K562 (cell line): ENCODE data around the gene CACNA2D2. TPM values are rescaled to one million over a fixed set of nuclear protein-coding genes. Genes with fewer than 3 reads are reported as not detected.

Source experiments
- ATAC-seq: fragments of 200-7000 bp; cut with Tn5 transposase; 3 replicates; pipeline ENCODE4 v1.9.1; 2020; ENCODE audit warnings: moderate library complexity
- BruUV-seq: library from RNA; stranded (reverse); fragments of 400-500 nt; replicated peaks from 2 replicates; lab custom pipeline; 2021; lab: Mats Ljungman, UMichigan
- CTCF ChIA-PET: fragments of 300-600 bp; formaldehyde crosslinking; extraction: SDS; loops from one replicate; lab custom pipeline; 2021; ENCODE audit warnings: low intra/inter-chr PET ratio; lab: Yijun Ruan, JAX
- POLR2A ChIA-PET: fragments of 300-600, 350-650 bp; sonication (Branson Sonifier 250); formaldehyde crosslinking; extraction: SDS; loops from one replicate; lab custom pipeline; 2021; ENCODE audit warnings: antibody characterized with exemption, inconsistent platforms; lab: Yijun Ruan, JAX
- DNase-seq, 4 experiments: peaks; one replicate each; pipeline versions ENCODE4 v3.0.0 to v3.0.0-alpha.2; 2011 to 2018; ENCODE audit warnings: low spot score in 3 of 4, mixed read lengths in 3 of 4; ENCODE audit errors: extremely low read depth in 1 of 4
- FAIRE-seq: peaks from 2 replicates; lab custom pipeline; 2011; peaks lifted over from hg19 to GRCh38; lab: Jason Lieb, UNC
- H2AFZ ChIP-seq: 2 replicates; pipeline ENCODE4 v1.6.0; 2011; ENCODE audit warnings: low read depth, low read length, control low read depth, inconsistent platforms
- H3K27ac ChIP-seq: fragments of 200-600 bp; 3 replicates; pipeline ENCODE4 v1.8.0; 2011; ENCODE audit warnings: low read depth, mild to moderate bottlenecking, control low read depth, inconsistent platforms, low read length, moderate library complexity, mixed read lengths; ENCODE audit errors: extremely low read depth
- H3K27me3 ChIP-seq, 2 experiments: fragments of 300-600 bp in 1 of 2; 2 replicates in 1 of 2; 3 replicates in 1 of 2; pipeline versions ENCODE4 v1.6.0 to v1.8.0; 2011; ENCODE audit warnings: inconsistent platforms in 2 of 2, low read length in 2 of 2, mild to moderate bottlenecking in 1 of 2, mixed read lengths in 1 of 2, moderate library complexity in 1 of 2; ENCODE audit not compliant: control insufficient read depth in 2 of 2, insufficient read depth in 2 of 2
- H3K36me3 ChIP-seq: fragments of 300-600 bp; 3 replicates; pipeline ENCODE4 v1.8.0; 2011; ENCODE audit warnings: mild to moderate bottlenecking, low read length, inconsistent platforms; ENCODE audit not compliant: control insufficient read depth, insufficient read depth
- H3K4me1 ChIP-seq, 2 experiments: fragments of 200-600 bp in 1 of 2; replicated peaks in 1 of 2; 2 replicates in 1 of 2; 3 replicates in 1 of 2; pipeline versions ENCODE4 v1.5.1 to v1.8.0; 2011; ENCODE audit warnings: inconsistent platforms in 2 of 2, low read length in 2 of 2, mild to moderate bottlenecking in 1 of 2, mixed read lengths in 1 of 2, moderate library complexity in 1 of 2; ENCODE audit not compliant: control insufficient read depth in 2 of 2, insufficient read depth in 2 of 2
- H3K4me2 ChIP-seq: 2 replicates; pipeline ENCODE4 v1.6.1; 2011; ENCODE audit warnings: low read length, control low read depth, inconsistent platforms, mixed read lengths; ENCODE audit not compliant: insufficient read depth
- H3K4me3 ChIP-seq: fragments of 200-600 bp; sonication (generic), shearing (Covaris generic); 2 replicates; pipeline ENCODE4 v1.5.1; 2016; ENCODE audit warnings: control low read depth, inconsistent platforms
- H3K79me2 ChIP-seq: fragments of 200-600 bp; 3 replicates; pipeline ENCODE4 v1.8.0; 2011; ENCODE audit warnings: low read length, inconsistent platforms; ENCODE audit not compliant: control insufficient read depth, insufficient read depth
- H3K9ac ChIP-seq, 2 experiments: 2 replicates each; pipeline versions ENCODE4 v1.6.0 to v1.6.1; 2011; ENCODE audit warnings: low read depth in 2 of 2, low read length in 2 of 2, control low read depth in 1 of 2, inconsistent platforms in 1 of 2, mild to moderate bottlenecking in 1 of 2, mixed read lengths in 1 of 2; ENCODE audit not compliant: insufficient read depth in 1 of 2
- H3K9me1 ChIP-seq: one replicate; pipeline ENCODE4 v1.6.0; 2011; ENCODE audit warnings: inconsistent platforms, mild to moderate bottlenecking, low read length, moderate library complexity; ENCODE audit not compliant: control insufficient read depth, insufficient read depth
- H3K9me3 ChIP-seq: replicated peaks from 2 replicates; pipeline ENCODE4 v1.5.1; 2011; ENCODE audit warnings: low read depth, low read length, inconsistent platforms; ENCODE audit not compliant: control insufficient read depth, insufficient read depth
- H4K20me1 ChIP-seq: replicated peaks from 2 replicates; pipeline ENCODE4 v1.6.1; 2011; ENCODE audit warnings: low read length, inconsistent platforms, mixed read lengths; ENCODE audit not compliant: control insufficient read depth, insufficient read depth
- CCAR2 ChIP-seq: fragments of 200-400 bp; formaldehyde crosslinking; IDR thresholded peaks from 2 replicates; pipeline ENCODE4 v1.6.1; 2017; ENCODE audit warnings: mild to moderate bottlenecking, low read depth, low read length
- CTCFL ChIP-seq: IDR thresholded peaks from 2 replicates; pipeline ENCODE4 v1.6.1; 2011; ENCODE audit warnings: borderline replicate concordance, low read depth, mild to moderate bottlenecking, moderate library complexity, low read length; ENCODE audit not compliant: insufficient read depth, poor library complexity, severe bottlenecking
- EP300 ChIP-seq: IDR thresholded peaks from 2 replicates; pipeline ENCODE4 v1.6.1; 2012; ENCODE audit warnings: low read length, improper control_type of control experiment
- FOS ChIP-seq: IDR thresholded peaks from 3 replicates; pipeline ENCODE4 v1.6.1; 2011; ENCODE audit not compliant: insufficient read length; ENCODE audit errors: extremely low read depth
- NFE2 ChIP-seq: IDR thresholded peaks from 2 replicates; pipeline ENCODE4 v1.6.1; 2014; ENCODE audit warnings: antibody characterized with exemption, low read depth
- PHTF2 ChIP-seq: fragments of 250-450 bp; sonication (Bioruptor Pico); IDR thresholded peaks from 2 replicates; pipeline ENCODE4 v1.5.0; 2021; ENCODE audit warnings: mild to moderate bottlenecking
- PTRF ChIP-seq: fragments of 450-650 bp; IDR thresholded peaks from 2 replicates; pipeline ENCODE4 v1.6.1; 2016; ENCODE audit warnings: mild to moderate bottlenecking, missing genetic modification characterization, missing compliant biosample characterization
- RB1 ChIP-seq: fragments of 450-650 bp; IDR thresholded peaks from 2 replicates; pipeline ENCODE4 v1.6.1; 2017; ENCODE audit warnings: low read depth, mild to moderate bottlenecking
- SAFB ChIP-seq: fragments of 200-400 bp; formaldehyde crosslinking; IDR thresholded peaks from 2 replicates; pipeline ENCODE4 v1.6.1; 2017; ENCODE audit warnings: low read depth, low read length, borderline replicate concordance
- XRCC5 ChIP-seq: fragments of 200-400 bp; formaldehyde crosslinking; IDR thresholded peaks from 2 replicates; pipeline ENCODE4 v1.6.1; 2017; ENCODE audit warnings: low read depth, mild to moderate bottlenecking, low read length
- ZBTB17 ChIP-seq: fragments of 450-650 bp; formaldehyde crosslinking; IDR thresholded peaks from 2 replicates; pipeline ENCODE4 v1.4.0; 2020; ENCODE audit warnings: mild to moderate bottlenecking
- ZC3H4 ChIP-seq: sonication (generic); formaldehyde crosslinking; IDR thresholded peaks from 2 replicates; pipeline ENCODE4 v1.9.0; 2021; ENCODE audit warnings: missing genetic modification reagents, borderline replicate concordance
- ZNF57 ChIP-seq: fragments of 450-650 bp; formaldehyde crosslinking; IDR thresholded peaks from 2 replicates; pipeline ENCODE4 v1.4.0; 2020; ENCODE audit warnings: mild to moderate bottlenecking, moderate library complexity
- ZNF583 ChIP-seq: fragments of 250-450 bp; sonication (Bioruptor Pico); IDR thresholded peaks from 2 replicates; pipeline ENCODE4 v1.4.0; 2020
- ZNF830 ChIP-seq: fragments of 250-450 bp; sonication (Bioruptor Pico); IDR thresholded peaks from 2 replicates; pipeline ENCODE4 v1.5.0; 2021; ENCODE audit warnings: mild to moderate bottlenecking
- WGBS: fragments of 100-300 bp; shearing (Covaris generic); methylation state at CpG from one replicate; pipeline ENCODE4 v1.1.6; 2016; ENCODE audit warnings: low coverage, mixed read lengths; ENCODE audit not compliant: insufficient coverage; ENCODE audit errors: missing lambda C conversion rate; 5-methylcytosine and 5-hydroxymethylcytosine counted together
- in situ Hi-C: fragments of 300-500 bp; cut with MboI; formaldehyde crosslinking; loops from 4 replicates; pipeline ENCODE4 v1.15.0; 2018; ENCODE audit warnings: inconsistent platforms, mixed read lengths
- intact Hi-C: fragments of 100-400 bp; cut with micrococcal nuclease; formaldehyde crosslinking; loops from 2 replicates; pipeline ENCODE4 v1.14.2; 2022
- polyA plus RNA-seq, 8 experiments: library from polyadenylated mRNA; depleted of rRNA in 4 of 8; stranded (reverse) in 5 of 8; unstranded in 3 of 8; fragments of >200 nt; fragmentation: Nextera tagmentation in 2 of 8; fragmentation: Illumina TruSeq in 1 of 8; extraction: Ambion mirVana in 2 of 8; extraction: Trizol in 1 of 8; gene quantifications; 2 replicates each; pipeline versions ENCODE4 v1.2.1 to v1.2.3, GENCODE V29; 2011 to 2014; ENCODE audit warnings: inconsistent platforms in 1 of 8, missing spikeins in 1 of 8
- total RNA-seq, 7 experiments: library from RNA; depleted of rRNA in 6 of 7; stranded (reverse); fragments of >200 nt in 6 of 7; fragmentation: Illumina TruSeq in 2 of 7; extraction: Trizol in 2 of 7; gene quantifications; 2 replicates each; pipeline versions ENCODE4 v1.2.1 to v1.2.3, GENCODE V29; 2011 to 2021; ENCODE audit warnings: low replicate concordance in 1 of 7
- TF ChIP-seq, protein P1 (sequence below): fragments of 250-450 bp; sonication (Bioruptor Pico); IDR thresholded peaks from 2 replicates; pipeline ENCODE4 v1.4.0; 2020; ENCODE audit warnings: borderline replicate concordance
- TF ChIP-seq, protein P2 (sequence below): fragments of 250-450 bp; sonication (Bioruptor Pico); IDR thresholded peaks from 2 replicates; pipeline ENCODE4 v1.5.0; 2022; ENCODE audit warnings: mild to moderate bottlenecking

CACNA2D2 gene
- total and polyA plus RNA-seq, 9 of the 15 experiments (the other 6 are each of a cell fraction or from before 2014, with no cell fraction given) = 0.11 to 0.58 (median 0.36) TPM; not detected in 2

- Histone ChIP-seq H3K27me3 (peaks cover 0 to 17% of the 10 kb centered on the region in 2 experiments; a peak in 2 of 5 replicates), H3K4me1 (peaks cover 0 to 4% of the 10 kb centered on the region in 2 experiments; a peak in 4 of 5 replicates), H3K9me3 (no peaks in the 10 kb centered on the region), H3K9ac (no peak overlapping the region), H3K79me2 (no peaks in the 10 kb centered on the region), H2AFZ (no peak overlapping the region), H3K27ac (no peak overlapping the region), H3K4me2 (no peak overlapping the region), H3K36me3 (no peaks in the 10 kb centered on the region), H3K4me3 (no peak overlapping the region), H3K9me1 (no peaks in the 10 kb centered on the region), H4K20me1 (peaks cover 5% of the 10 kb centered on the region; the same call in 1 of the 2 replicates)
- FAIRE-seq (no peak), ATAC-seq (no peak), DNase-seq (no peak)
- TF ChIP-seq, protein P1, sequence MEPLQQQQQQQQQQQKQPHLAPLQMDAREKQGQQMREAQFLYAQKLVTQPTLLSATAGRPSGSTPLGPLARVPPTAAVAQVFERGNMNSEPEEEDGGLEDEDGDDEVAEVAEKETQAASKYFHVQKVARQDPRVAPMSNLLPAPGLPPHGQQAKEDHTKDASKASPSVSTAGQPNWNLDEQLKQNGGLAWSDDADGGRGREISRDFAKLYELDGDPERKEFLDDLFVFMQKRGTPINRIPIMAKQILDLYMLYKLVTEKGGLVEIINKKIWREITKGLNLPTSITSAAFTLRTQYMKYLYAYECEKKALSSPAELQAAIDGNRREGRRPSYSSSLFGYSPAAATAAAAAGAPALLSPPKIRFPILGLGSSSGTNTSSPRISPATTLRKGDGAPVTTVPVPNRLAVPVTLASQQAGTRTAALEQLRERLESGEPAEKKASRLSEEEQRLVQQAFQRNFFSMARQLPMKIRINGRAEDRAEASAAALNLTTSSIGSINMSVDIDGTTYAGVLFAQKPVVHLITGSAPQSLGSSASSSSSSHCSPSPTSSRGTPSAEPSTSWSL = no peak
- TF ChIP-seq PHTF2 (CRISPR knock-in tag) (no peak), ZBTB17 (CRISPR knock-in tag) (no peak), FOS (no peak), CCAR2 (no peak), NFE2 (no peak), RB1 (no peak), XRCC5 (no peak), PTRF (tag) (no peak), CTCFL (no peak), ZNF583 (CRISPR knock-in tag) (no peak), ZNF830 (CRISPR knock-in tag) (no peak), SAFB (no peak), ZC3H4 (CRISPR knock-in tag) (no peak), ZNF57 (CRISPR knock-in tag) (no peak), EP300 (no peak)
- TF ChIP-seq, protein P2, sequence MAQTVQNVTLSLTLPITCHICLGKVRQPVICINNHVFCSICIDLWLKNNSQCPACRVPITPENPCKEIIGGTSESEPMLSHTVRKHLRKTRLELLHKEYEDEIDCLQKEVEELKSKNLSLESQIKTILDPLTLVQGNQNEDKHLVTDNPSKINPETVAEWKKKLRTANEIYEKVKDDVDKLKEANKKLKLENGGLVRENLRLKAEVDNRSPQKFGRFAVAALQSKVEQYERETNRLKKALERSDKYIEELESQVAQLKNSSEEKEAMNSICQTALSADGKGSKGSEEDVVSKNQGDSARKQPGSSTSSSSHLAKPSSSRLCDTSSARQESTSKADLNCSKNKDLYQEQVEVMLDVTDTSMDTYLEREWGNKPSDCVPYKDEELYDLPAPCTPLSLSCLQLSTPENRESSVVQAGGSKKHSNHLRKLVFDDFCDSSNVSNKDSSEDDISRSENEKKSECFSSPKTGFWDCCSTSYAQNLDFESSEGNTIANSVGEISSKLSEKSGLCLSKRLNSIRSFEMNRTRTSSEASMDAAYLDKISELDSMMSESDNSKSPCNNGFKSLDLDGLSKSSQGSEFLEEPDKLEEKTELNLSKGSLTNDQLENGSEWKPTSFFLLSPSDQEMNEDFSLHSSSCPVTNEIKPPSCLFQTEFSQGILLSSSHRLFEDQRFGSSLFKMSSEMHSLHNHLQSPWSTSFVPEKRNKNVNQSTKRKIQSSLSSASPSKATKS (CRISPR knock-in tag) = no peak
- 10% methylated on average over 1 of the region's 1 CpG for WGBS
- CTCF ChIA-PET = no interaction called here
- in situ Hi-C loops = no loop called here
- no TSS peak for BruUV-seq
- POLR2A ChIA-PET = interaction anchor here (0.6 kb wide), 1 partner anchor 103 kb away, joined by 3 read pairs; no protein-coding TSS in a partner anchor
- intact Hi-C loops = no loop called here
These were observed 81.3 kb downstream of the CACNA2D2 start for GRCh38 chr3:50422153-50422552.
